Naive thymus-derived CD8-positive, alpha-beta T cell (primary cell): Measurements from ENCODE around the gene CACYBP. TPM values are rescaled to one million over a fixed set of nuclear protein-coding genes. Genes with fewer than 3 reads are reported as not detected.

Experiments
- ATAC-seq, 2 donors: fragments of 150-1000 bp; cut with Tn5 transposase in 1 of 2; sonication (Bioruptor Pico), chemical (Tn5 transposase) in 1 of 2; 1 replicate in 1 of 2; 2 replicates in 1 of 2; pipeline ENCODE4 v1.10.0; 2021; ENCODE audit warnings: mild to moderate bottlenecking in 2 of 2, moderate library complexity in 2 of 2
- POLR2A ChIA-PET: fragments of 350-600 bp; sonication (Branson Sonifier 250); formaldehyde crosslinking; loops from one replicate; lab custom pipeline; 2021; ENCODE audit warnings: antibody characterized with exemption; lab: Charles Lee
- DNase-seq, 10 donors: peaks; one replicate each; pipeline versions ENCODE4 v3.0.0 to v3.0.0-alpha.2; 2020 to 2022
- H3K27ac Mint-ChIP-seq, 10 donors: one replicate each; pipeline ENCODE4 v1.8.0; 2020 to 2022; ENCODE audit warnings: mild to moderate bottlenecking in 10 of 10, mixed read lengths in 10 of 10, moderate library complexity in 4 of 10, inconsistent platforms in 1 of 10
- H3K27me3 Mint-ChIP-seq, 5 donors: one replicate each; pipeline ENCODE4 v1.8.0; 2021 to 2022; ENCODE audit warnings: mixed read lengths in 5 of 5
- H3K36me3 Mint-ChIP-seq, 3 donors: one replicate each; pipeline ENCODE4 v1.8.0; 2020 to 2022; ENCODE audit warnings: mixed read lengths in 3 of 3, mild to moderate bottlenecking in 2 of 3, inconsistent platforms in 1 of 3
- H3K4me1 Mint-ChIP-seq, 4 donors: one replicate each; pipeline ENCODE4 v1.8.0; 2021 to 2022; ENCODE audit warnings: mixed read lengths in 4 of 4
- H3K4me3 Mint-ChIP-seq, 10 donors: one replicate each; pipeline ENCODE4 v1.8.0; 2020 to 2022; ENCODE audit warnings: mild to moderate bottlenecking in 10 of 10, mixed read lengths in 10 of 10, moderate library complexity in 6 of 10, inconsistent platforms in 1 of 10
- H3K9me3 Mint-ChIP-seq, 9 donors: one replicate each; pipeline ENCODE4 v1.8.0; 2020 to 2022; ENCODE audit warnings: mixed read lengths in 9 of 9, mild to moderate bottlenecking in 3 of 9, inconsistent platforms in 1 of 9, moderate library complexity in 1 of 9
- polyA plus RNA-seq, 3 donors: library from polyadenylated mRNA; unstranded; fragments of 300-500 nt; fragmentation: Illumina TruSeq; gene quantifications; one replicate each; pipeline ENCODE4 v1.2.3, GENCODE V29; 2021
- total RNA-seq, 8 experiments: library from RNA in 2 of 8; stranded (reverse) in 2 of 8; gene quantifications; one replicate each; pipeline ENCODE4 v1.2.3 and lab custom pipeline; 2021 to 2026

CACYBP gene
- total and polyA plus RNA-seq, 5 experiments from 2014 or later, result 97.3 to 185 (median 167) TPM

DNA sequence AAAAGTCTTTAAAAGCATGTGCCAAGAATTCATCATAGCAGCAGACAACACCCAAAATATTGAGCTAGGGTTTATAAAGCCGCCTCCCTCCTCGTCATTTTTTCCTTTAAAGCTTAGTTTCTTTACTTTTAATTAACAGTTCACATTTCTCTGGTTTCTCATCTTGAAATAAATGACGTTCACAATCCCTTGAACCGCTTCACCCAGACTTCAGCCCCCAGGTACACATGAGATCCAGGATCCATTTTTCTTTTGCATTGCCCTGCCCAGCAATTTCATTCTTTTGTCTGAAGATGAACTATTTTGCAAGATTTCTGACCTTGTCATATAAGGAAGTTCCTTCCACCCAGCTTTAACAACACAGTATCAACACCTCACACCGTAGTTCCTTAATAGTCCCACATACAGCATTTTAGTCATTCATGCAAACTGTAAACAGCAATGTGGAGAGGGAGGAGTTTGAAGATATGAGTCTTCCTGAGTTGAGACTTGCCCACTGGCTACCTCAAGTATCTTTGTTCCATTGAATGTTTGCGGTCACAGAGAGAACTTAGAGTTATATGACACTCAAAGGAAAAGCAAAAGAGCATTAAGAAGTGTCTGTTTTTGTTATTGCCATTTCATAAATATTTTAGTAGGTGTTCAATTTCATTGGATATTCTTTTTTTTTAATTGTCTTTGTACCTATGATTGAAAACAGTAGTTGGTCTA, 35.3 kb upstream of the CACYBP start:
- DNase-seq (peak in 5 of 10 donors; percentile 15 to 68 (median 46)), ATAC-seq (peak; percentile 54 to 59)
- no peaks in the 10 kb centered on the region for H3K27me3 Mint-ChIP-seq
- POLR2A ChIA-PET, result interaction anchor here (0.7 to 11.2 kb wide), 12 partner anchors 10 to 165 kb away, joined by 3 to 204 read pairs (median 5); partner anchors contain the start of genes CACYBP and MRPS14
- peak overlapping the region; percentile 85 to 98 (median 94) for H3K27ac Mint-ChIP-seq
- peaks cover 0 to 2% (median 0%) of the 10 kb centered on the region in 3 donors for H3K36me3 Mint-ChIP-seq
- no peaks in the 10 kb centered on the region for H3K9me3 Mint-ChIP-seq
- peak overlapping the region; percentile 48 to 90 (median 79) for H3K4me3 Mint-ChIP-seq
- peaks cover 28 to 67% (median 56%) of the 10 kb centered on the region in 4 donors for H3K4me1 Mint-ChIP-seq

GRCh38 chr1:174964972-174965361, 34.8 kb upstream of the CACYBP start:
- Mint-ChIP-seq H3K27ac (peak overlapping the region; percentile 85 to 98 (median 94)), H3K9me3 (no peaks in the 10 kb centered on the region), H3K36me3 (peaks cover 0 to 4% (median 0%) of the 10 kb centered on the region in 3 donors), H3K4me3 (peak overlapping the region; percentile 48 to 90 (median 79)), H3K4me1 (peaks cover 31 to 73% (median 61%) of the 10 kb centered on the region in 4 donors), H3K27me3 (no peaks in the 10 kb centered on the region)
- POLR2A ChIA-PET, result interaction anchor here (1.1 to 11.2 kb wide), 13 partner anchors 10 to 165 kb away, joined by 3 to 204 read pairs (median 6); partner anchors contain the start of genes CACYBP and MRPS14
- ATAC-seq (peak; percentile 33 to 48), DNase-seq (peak in 6 of 10 donors; percentile 6 to 59 (median 41))

GRCh38 chr1:174965362-174966007, 34.3 kb upstream of the CACYBP start:
- ATAC-seq, result peak in 1 of 2 donors; percentile 2
- no peaks in the 10 kb centered on the region for H3K9me3 Mint-ChIP-seq
- DNase-seq, result peak in 3 of 10 donors; percentile 21 to 62 (median 30)

GRCh38 chr1:174966008-174966572, 33.7 kb upstream of the CACYBP start:
- Mint-ChIP-seq H3K4me1 (peaks cover 32 to 73% (median 67%) of the 10 kb centered on the region in 4 donors), H3K4me3 (peak overlapping the region in 9 of 10 donors; percentile 55 to 90 (median 83)), H3K27ac (peak overlapping the region; percentile 85 to 98 (median 94)), H3K9me3 (no peaks in the 10 kb centered on the region), H3K27me3 (no peaks in the 10 kb centered on the region), H3K36me3 (peaks cover 0 to 2% (median 0%) of the 10 kb centered on the region in 3 donors)
- POLR2A ChIA-PET, result interaction anchor here (0.6 to 11.2 kb wide), 16 partner anchors 9 to 166 kb away, joined by 3 to 204 read pairs (median 5); partner anchors contain the start of genes CACYBP and MRPS14
- no peak for DNase-seq
- no peak for ATAC-seq

More at GRCh38 chr1:174965362-174966007, 34.3 kb upstream of the CACYBP start:
- H3K27me3 Mint-ChIP-seq, result no peaks in the 10 kb centered on the region
- peak overlapping the region; percentile 48 to 90 (median 79) for H3K4me3 Mint-ChIP-seq
- H3K4me1 Mint-ChIP-seq, result peaks cover 32 to 73% (median 67%) of the 10 kb centered on the region in 4 donors
- H3K27ac Mint-ChIP-seq, result peak overlapping the region; percentile 85 to 98 (median 94)
- POLR2A ChIA-PET, result interaction anchor here (0.6 to 11.2 kb wide), 16 partner anchors 10 to 166 kb away, joined by 3 to 204 read pairs (median 5); partner anchors contain the start of genes CACYBP and MRPS14
- peaks cover 0 to 2% (median 0%) of the 10 kb centered on the region in 3 donors for H3K36me3 Mint-ChIP-seq

- POLR2A ChIA-PET, result interaction anchor here (0.5 to 11.2 kb wide), 15 partner anchors 11 to 168 kb away, joined by 3 to 204 read pairs (median 6); partner anchors contain the start of genes CACYBP and MRPS14
- Mint-ChIP-seq H3K9me3 (no peaks in the 10 kb centered on the region), H3K27me3 (no peaks in the 10 kb centered on the region), H3K27ac (peak overlapping the region; percentile 90 to 98 (median 95)), H3K36me3 (peaks cover 0 to 11% (median 3%) of the 10 kb centered on the region in 3 donors), H3K4me3 (peak overlapping the region; percentile 57 to 79 (median 69)), H3K4me1 (peaks cover 35 to 88% (median 80%) of the 10 kb centered on the region in 4 donors)
- DNase-seq (peak in 3 of 10 donors; percentile 47 to 53 (median 51)), ATAC-seq (peak; percentile 10 to 16)
Measured at GRCh38 chr1:174967845-174968705, 31.7 kb upstream of the CACYBP start.

DNA sequence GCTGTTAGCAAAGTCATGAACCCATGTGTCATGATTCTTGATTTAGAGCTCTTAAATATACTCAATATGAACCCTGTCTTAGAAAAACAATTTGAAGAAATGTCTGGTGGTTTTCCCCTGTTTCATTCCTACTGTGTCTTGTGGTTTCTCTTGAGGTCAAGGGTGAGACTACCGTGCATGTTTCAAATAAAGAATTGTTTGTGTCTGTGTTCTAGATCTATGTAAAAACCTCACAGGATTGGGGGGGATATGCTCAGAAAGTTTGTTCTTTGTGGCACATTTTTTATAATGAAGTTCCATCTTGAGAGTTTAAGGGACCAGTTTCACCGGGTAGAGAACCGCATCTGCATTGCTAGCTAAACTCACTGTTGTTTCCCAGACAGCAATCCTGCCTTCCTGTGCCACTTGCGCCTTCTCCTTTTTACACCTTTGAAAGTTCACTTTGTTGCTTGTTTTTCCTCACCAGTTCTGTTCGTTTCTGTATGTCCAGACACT, 30.9 kb upstream of the CACYBP start:
- Mint-ChIP-seq H3K27ac (peak overlapping the region; percentile 90 to 98 (median 95)), H3K9me3 (no peaks in the 10 kb centered on the region), H3K4me1 (peaks cover 35 to 81% (median 74%) of the 10 kb centered on the region in 4 donors), H3K36me3 (peaks cover 0 to 13% (median 5%) of the 10 kb centered on the region in 3 donors), H3K27me3 (no peaks in the 10 kb centered on the region), H3K4me3 (peak overlapping the region; percentile 57 to 79 (median 69))
- DNase-seq (peak in 8 of 10 donors; percentile 32 to 89 (median 66)), ATAC-seq (peak; percentile 65 to 73)
- POLR2A ChIA-PET, result interaction anchor here (0.5 to 11.2 kb wide), 13 partner anchors 10 to 169 kb away, joined by 3 to 204 read pairs (median 5); partner anchors contain the start of genes CACYBP and MRPS14

GRCh38 chr1:174969977-174970376, 29.8 kb upstream of the CACYBP start:
- ATAC-seq (no peak), DNase-seq (peak in 1 of 10 donors; percentile 32)
- Mint-ChIP-seq H3K36me3 (peaks cover 0 to 21% (median 13%) of the 10 kb centered on the region in 3 donors), H3K4me3 (peak overlapping the region in 9 of 10 donors; percentile 57 to 79 (median 73)), H3K27me3 (no peaks in the 10 kb centered on the region), H3K4me1 (peaks cover 31 to 70% (median 67%) of the 10 kb centered on the region in 4 donors), H3K9me3 (no peaks in the 10 kb centered on the region), H3K27ac (peak overlapping the region; percentile 90 to 98 (median 95))
- POLR2A ChIA-PET, result interaction anchor here (0.8 to 11.2 kb wide), 5 partner anchors 9 to 53 kb away, joined by 3 to 204 read pairs (median 4); partner anchors contain the start of genes CACYBP and MRPS14

DNA sequence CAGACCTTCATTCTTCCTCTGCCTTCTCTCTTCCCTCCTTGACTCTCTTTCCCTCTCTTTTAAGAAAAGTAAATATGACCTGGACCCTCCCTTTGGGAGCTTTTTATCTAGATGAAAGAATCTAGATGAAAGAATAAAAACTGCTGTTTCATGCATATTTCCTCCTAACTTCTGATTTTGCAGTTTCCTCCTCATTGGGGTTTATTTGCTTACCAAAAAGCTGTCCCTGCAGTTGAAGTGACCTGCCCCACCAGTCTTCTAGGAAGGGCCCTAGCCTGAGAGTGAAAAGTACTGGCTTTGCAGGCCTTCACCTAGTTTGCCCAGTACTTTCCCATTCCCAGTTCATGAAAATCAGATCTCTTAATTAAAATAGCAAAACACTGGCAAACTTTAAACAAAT, 28.3 kb upstream of the CACYBP start:
- peaks cover 8 to 30% (median 28%) of the 10 kb centered on the region in 3 donors for H3K36me3 Mint-ChIP-seq
- peaks cover 28 to 63% (median 58%) of the 10 kb centered on the region in 4 donors for H3K4me1 Mint-ChIP-seq
- H3K4me3 Mint-ChIP-seq, result peak overlapping the region in 8 of 10 donors; percentile 38 to 73 (median 54)
- no peaks in the 10 kb centered on the region for H3K27me3 Mint-ChIP-seq
- POLR2A ChIA-PET, result interaction anchor here (0.7 to 11.2 kb wide), 4 partner anchors 11 to 88 kb away, joined by 3 to 204 read pairs (median 4); partner anchors contain the start of gene CACYBP
- no peaks in the 10 kb centered on the region for H3K9me3 Mint-ChIP-seq
- ATAC-seq (no peak), DNase-seq (no peak)
- peak overlapping the region; percentile 25 to 78 (median 64) for H3K27ac Mint-ChIP-seq

GRCh38 chr1:174971902-174972301, 27.8 kb upstream of the CACYBP start:
- Mint-ChIP-seq H3K27ac (peak overlapping the region in 3 of 10 donors; percentile 20 to 68 (median 60)), H3K36me3 (peaks cover 8 to 34% (median 33%) of the 10 kb centered on the region in 3 donors), H3K27me3 (no peaks in the 10 kb centered on the region), H3K4me1 (peaks cover 28 to 64% (median 56%) of the 10 kb centered on the region in 4 donors), H3K9me3 (no peaks in the 10 kb centered on the region), H3K4me3 (peak overlapping the region in 3 of 10 donors; percentile 22 to 39 (median 38))
- DNase-seq, result no peak
- no peak for ATAC-seq
- POLR2A ChIA-PET, result interaction anchor here (0.7 to 11.2 kb wide), 2 partner anchors 26 to 89 kb away, joined by 3 to 204 read pairs; partner anchors contain the start of gene CACYBP

- DNase-seq (no peak), ATAC-seq (no peak)
- H3K27me3 Mint-ChIP-seq, result no peaks in the 10 kb centered on the region
- no peaks in the 10 kb centered on the region for H3K9me3 Mint-ChIP-seq
- H3K4me3 Mint-ChIP-seq, result no peak overlapping the region
- H3K27ac Mint-ChIP-seq, result peak overlapping the region in 4 of 10 donors; percentile 17 to 65 (median 52)
- peaks cover 24 to 52% (median 37%) of the 10 kb centered on the region in 4 donors for H3K4me1 Mint-ChIP-seq
- peaks cover 8 to 55% (median 44%) of the 10 kb centered on the region in 3 donors for H3K36me3 Mint-ChIP-seq
- POLR2A ChIA-PET, result interaction anchor here (1.0 to 2.6 kb wide), 3 partner anchors 9 to 34 kb away, joined by 4 to 9 read pairs (median 4); partner anchors contain the start of gene CACYBP
Measured at GRCh38 chr1:174974711-174975119, 25.0 kb upstream of the CACYBP start.
